GM18511 (cell line): ENCODE results near the gene PLEKHG3.

Experiments used
- ATAC-seq: cut with Tn5 transposase; IDR thresholded peaks from one replicate; pipeline ENCODE4 v1.9.1; 2021; ENCODE audit warnings: mild to moderate bottlenecking, moderate library complexity; ENCODE audit not compliant: unreplicated experiment

Gene PLEKHG3

DNA sequence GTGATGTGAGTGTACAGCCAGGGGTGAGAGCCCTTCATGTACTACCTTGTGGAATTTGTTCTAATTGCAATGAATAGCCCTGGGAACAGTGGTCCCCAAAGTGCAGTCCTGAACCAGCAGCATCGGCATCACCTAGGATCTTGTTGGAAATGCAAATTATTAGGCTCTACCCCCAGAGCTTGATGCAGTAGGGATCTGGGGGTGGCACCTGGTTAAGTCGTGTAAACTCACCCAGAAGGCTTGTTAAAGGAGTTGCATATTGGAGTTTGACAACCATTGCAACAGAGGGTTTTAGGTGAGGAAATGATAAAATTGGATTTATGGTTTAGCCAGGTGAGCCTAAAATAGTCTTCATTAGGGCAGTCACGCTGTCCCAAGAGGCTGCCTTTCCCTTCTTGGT is 73.2 kb downstream of the PLEKHG3 start:
- no peak for ATAC-seq

DNA sequence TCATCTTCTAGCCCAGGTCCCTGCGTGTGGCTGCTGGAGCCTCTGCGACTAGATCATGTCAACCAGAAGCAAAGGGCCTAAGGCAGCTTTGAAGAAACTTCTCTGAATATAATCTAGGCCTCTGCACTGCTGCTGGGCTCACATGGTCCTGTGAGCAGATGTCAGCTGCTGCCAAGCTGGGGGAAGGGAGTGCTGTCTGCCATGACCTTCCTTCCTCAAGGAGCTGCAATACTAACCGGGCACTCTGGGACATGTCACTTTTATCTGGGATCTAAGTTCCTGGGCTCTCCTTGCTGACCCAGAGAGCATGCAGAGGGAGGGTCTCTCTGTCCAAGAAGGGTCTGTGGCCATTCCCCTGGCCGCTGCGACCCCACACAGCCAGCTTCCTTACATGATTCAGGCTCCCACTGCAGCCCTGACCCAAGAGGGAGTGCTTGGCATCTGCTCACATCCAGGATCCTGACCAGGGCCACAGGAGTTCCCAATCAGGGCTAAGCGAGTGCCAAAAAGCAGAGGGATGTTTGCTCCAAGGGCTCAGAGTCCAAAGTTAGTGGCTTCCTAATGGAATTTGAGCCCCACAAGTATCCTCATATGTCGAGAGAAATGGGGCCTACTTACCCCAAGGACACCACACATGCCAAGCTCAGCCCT is 74.0 kb downstream of the PLEKHG3 start:
- no peak for ATAC-seq

DNA sequence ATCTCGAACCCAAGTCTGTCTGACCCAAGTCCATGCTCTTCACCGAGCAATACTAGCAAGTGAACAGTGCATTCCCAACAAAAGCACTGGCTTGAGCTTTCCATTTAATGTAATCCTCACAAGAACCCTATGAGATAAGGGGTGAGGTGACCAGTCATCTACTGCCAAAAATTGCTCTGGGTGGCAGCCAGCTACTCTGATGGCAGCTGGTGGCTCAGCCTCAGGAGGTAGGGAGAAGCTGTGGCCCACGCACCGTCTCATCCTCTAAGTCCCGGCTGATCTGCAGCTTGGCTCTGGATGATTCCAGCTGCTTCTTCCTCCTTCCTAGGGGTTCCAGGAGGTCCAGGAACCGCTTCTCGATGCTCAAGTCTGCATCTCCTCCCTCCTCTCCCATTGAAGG is 75.2 kb downstream of the PLEKHG3 start:
- no peak for ATAC-seq

DNA sequence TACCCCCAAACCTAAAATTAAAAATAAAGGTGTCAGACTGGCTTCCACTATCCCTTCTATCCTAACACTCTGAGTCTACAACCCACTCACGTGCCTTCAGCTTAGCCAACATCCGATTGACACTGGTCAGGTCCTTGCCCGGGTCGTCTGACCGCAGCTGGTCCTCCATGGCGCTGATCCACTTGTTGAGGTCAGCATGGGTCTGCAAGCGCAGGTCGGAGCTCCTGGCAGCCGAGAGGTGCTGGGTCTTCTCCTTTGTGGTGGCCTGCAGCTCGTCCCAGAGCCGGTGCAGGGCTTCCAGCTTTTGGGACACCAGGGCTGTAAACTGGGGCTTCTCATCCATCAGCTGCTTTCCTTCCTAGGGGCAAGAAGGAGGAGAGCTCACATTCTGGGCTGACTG is 78.0 kb downstream of the PLEKHG3 start:
- ATAC-seq = no peak

DNA sequence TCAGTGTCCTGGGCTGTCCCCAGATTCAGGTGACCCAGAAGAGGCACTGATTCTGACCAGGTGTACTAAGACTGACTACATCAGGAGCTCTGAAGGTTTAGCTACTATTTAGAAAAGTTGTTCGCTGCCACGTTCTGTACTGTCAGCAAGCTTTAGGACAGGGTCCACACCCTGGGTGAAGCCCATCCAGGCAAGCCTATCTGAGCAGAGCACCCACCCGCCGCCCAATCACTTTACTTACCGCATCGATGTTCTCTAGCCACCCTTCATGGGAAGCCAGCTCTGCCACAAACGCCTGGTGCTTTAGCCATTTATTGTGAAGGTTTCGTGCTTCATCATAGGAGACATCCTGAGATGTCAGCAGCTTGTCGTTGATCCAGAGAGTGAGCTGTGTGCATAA is 79.8 kb downstream of the PLEKHG3 start:
- ATAC-seq = no peak

DNA sequence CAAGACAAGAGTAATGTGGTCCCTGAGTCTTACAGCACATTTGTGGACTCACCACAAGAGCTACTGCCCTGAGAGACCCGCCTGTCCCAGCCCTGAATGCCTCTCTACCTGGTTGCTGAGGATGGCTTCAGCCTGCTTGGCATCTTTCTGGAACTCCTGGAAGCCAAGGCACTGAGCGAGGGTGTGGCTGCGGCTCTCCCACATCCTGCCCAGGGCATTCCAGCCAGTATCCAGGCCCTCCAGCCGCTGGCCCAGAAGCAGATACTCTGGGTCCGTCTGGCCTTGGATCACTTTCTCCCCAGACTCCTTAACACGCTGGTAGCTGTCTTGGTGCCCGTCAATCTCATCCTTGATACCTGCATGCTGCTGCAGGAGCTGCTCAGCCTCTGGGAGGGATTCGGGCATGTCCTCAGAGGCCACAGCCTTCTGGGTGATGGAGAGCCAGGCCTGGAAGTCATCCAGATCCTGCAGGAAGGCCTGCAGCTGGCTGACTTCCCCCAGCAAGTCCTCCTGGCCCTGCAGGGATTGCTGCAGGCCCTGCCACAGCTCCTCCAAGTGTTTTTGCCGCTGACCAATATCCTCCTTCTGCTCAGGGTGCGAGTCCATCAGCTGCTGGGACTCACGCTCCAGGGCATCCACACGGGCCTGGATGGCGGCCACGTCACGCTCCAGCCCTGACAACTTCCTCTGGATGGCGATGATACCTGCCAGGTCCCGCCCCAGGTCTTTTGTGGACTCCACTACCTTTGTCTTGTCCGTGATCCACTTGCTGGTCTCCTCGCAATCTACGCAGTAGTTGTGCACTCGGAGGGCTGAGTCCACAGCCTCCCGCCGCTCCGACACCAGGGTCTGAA is 82.3 kb downstream of the PLEKHG3 start:
- no peak for ATAC-seq

DNA sequence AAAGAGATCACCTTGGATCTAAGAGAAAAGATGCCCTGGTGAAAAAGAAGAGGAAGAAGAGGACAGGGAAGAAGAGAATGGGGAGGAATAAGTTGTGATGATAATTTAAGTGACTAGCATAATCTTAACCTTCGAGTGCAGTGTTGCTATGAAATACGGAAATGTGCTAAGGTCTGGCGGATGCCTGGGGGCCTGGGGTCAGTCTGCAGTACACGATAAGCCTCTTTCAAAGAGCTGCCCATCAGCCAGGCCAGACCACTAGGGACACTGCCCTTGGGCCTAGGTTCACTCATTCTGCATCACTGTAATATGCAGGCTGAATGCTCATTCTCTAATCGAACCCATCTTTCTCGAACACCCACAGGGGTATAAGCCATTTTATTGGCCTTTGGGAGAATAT is 83.4 kb downstream of the PLEKHG3 start:
- no peak for ATAC-seq

DNA sequence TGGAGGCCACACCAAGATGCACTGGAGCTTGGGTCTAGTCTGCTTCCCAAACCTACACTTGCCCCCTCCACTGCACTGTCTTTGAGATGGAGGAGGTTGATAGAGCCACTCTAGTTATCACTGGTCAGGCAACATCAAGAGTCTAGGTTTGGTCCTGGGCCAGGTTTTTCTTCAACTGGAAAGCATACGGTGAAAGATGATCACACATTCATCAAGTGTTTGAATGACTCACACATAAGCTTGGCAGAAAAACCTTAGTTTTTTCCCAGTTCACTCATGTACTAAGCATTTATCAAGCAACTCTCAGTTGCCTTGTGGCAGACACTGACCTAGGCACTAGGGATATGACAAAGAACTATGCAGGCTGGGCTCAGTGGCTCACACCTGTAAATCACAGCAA is 84.5 kb downstream of the PLEKHG3 start:
- no peak for ATAC-seq

DNA sequence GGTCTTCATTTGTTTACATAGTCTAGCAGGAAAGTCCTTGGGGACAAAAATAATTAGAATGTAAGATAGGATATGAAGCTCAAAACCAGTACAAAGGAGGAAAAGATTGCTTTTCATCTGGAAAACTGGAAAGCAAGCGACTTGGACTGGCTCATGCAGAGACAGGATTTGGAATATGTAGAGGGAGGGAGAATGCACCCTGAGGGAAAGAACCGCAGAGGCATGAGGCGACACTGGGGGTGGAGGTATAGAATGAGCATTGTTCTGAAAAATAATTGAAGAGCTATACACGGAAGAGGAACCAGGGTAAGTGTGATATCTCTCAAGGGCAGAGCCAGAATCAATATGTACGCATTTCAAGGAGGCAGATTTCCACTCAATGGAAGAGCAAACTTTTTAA is 85.5 kb downstream of the PLEKHG3 start:
- ATAC-seq = no peak

DNA sequence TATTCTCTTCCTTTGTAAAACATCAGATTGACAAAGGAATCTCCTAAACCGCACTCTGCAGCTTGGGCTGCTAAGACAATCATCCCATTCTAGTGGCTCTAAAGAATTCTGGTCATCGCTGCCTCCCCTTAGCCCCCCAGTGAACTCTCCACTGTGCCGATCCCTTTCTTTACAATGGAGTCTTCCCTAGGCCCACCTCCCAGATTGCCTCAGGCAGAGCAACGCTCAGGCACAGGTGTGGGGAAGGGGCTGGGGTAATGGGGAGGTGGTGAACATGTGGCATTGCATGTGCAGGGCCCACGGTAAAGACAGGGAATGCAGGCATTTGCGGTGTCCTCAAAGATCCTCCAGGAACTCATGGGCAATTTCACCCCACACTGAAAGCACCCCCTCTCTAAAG is 86.3 kb downstream of the PLEKHG3 start:
- ATAC-seq = no peak

DNA sequence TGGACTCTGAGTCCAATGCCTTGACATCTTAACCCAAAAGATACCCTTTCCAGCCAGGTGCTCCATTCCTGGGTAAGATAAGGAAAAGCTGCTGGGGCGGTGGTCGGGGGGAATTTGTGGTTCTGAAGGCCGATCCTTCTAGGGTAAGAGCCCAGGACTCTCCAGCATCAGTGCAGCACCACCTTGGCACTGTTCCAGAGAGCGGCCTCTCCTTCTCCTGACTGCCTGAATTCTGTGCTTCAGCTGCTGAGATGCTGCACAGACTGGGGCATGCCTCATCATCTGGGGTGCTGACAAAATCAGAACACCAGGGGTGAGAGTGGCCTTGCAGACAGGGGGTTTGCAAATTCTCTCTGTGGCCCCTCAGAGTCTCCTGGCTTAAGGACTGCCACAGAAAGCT is 88.0 kb downstream of the PLEKHG3 start:
- no peak for ATAC-seq

DNA sequence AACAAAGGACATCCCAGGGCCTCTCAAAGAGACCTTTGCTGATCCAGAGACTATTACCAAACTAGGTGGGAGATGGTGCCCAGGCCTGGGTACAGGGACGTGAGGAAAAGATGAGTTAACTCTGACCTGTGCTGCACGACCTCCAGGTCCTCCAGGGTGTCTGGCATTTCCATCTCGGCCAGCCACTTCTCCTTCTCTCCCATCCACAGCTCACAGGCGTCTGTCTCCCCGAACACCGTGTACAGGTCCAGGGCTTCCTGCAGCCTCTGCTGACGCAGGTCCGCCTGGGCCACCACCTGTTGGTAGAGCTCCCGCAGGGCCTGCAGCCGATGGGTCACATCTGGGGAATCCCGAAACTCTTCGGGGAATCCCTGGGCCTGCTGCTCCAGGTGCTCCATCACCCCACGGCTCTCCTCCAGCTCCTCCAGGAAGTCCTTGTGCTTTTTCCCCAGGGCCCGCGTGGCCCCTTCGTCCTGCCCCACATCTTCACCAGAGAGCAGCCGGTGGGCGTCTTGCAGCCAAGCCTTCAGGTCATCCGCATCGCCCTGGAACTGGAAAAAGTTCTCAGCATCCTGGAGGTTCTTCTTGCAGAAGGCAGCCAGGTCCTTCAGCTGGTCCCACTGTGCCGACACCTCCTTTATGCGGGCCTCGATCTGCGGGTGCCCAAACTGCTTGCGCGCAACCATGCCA is 88.8 kb downstream of the PLEKHG3 start:
- ATAC-seq = no peak

DNA sequence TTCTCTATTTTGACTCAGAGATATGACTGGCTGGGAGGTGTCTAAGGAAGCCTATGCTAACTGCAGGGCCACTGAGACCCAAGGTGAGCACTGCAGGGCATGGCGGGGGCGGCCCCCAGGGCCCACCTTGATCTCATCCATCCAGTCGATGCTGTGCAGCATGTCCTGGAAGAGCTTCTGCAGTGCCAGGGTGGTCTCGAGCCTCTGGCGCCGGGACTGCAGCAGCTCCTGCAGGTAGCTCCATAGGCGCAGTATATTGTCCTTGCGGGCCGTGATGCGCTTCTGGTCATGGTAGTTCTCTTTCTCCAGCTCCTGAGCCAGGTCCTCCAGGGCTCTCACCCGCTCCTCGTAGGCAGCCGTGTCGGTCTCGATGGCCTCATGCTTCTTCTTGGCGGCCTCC is 91.0 kb downstream of the PLEKHG3 start:
- no peak for ATAC-seq

DNA sequence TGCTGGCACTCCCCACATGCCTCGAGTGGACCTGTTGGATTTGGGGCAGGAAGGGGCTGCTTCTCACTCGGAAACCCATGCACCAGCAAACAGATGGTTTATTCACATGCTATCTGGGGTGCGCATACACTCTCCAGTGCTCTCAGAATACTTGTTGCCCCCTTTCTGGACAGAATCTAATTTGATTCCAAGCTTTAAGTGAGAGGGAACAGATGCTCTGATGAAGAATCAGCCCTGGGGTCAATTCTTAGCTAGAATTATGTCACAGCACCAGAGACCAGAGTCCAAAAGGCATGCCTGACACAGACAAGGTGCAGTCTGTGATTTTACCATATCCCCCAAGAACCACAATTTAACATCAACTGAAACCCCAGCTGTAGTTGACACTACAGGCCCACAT is 91.7 kb downstream of the PLEKHG3 start:
- no peak for ATAC-seq

DNA sequence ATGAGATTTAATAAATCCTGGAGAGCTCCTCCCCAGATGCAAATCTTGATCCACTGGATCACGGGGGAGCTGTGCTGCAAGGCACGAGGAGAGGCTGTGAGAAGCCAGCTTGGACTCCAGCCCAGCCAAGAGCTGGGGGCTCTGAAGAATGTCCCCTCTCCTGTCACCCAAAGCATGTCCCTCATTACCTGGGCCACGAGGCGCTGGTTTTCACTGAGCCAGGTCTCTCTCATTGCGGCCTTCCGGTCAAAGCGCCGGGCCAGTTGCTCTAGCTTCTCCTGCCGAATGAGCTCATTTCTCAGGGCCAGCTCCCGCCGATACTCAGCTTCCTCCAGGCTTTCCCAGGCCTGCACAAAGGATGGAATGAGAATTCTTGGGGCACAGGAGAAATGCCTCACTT is 92.1 kb downstream of the PLEKHG3 start:
- ATAC-seq = no peak

DNA sequence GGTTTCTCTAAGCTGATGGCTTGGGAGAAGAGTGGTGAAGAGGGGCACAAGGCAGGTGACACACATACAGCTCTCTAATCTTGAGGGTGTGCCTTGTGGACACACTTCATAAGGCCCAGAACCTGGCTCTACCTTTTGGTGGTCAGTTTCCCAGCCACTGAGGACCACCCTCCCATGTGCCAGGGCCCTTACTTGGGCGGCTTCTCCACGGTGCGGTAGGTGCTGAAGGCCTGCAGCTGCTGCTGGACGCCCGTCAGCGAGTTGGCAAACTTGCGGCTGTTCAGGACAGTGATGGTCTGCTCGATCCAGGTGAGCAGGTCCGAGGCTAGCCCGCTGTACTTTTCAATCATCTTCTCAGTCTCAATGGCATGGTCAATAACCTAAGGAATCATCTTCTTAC is 95.3 kb downstream of the PLEKHG3 start:
- no peak for ATAC-seq
